GM21717 (cell line): ENCODE data around the gene OXCT1.
"Not testable (repeated sequence)": the region's sequence is repeated elsewhere in the genome, so short reads cannot be mapped to it uniquely, and the experiment has no call there.

Source experiments
- ATAC-seq: cut with Tn5 transposase; IDR thresholded peaks from one replicate; pipeline ENCODE4 v1.9.1; 2021; ENCODE audit warnings: mild to moderate bottlenecking, moderate library complexity; ENCODE audit not compliant: unreplicated experiment

Gene OXCT1

DNA sequence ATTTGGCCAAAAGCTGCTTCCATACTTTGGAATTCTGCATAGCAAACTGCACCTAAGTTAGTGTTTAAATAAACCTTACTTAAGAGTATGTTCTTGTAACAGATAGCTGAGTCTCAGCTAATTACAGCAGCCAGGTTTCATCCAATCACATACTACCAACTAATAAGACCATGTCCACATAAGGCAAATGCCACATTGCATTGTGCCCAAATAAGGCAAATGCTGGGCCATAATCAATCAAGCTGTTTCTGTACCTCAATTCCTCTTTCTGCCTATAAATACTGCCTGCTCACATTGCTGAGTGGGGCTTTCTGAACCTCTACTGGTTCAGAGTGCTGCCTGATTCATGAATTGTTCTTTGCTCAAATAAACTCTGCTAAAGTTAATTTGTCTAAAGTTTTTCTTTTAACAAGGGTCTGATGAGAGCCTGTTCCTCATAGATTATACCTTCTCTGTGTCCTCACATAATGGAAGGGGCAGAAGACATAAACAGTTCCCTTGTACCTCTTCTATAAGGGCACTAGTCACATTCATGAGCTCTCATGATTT lies 4.4 kb upstream of the OXCT1 start:
- no peak for ATAC-seq

DNA sequence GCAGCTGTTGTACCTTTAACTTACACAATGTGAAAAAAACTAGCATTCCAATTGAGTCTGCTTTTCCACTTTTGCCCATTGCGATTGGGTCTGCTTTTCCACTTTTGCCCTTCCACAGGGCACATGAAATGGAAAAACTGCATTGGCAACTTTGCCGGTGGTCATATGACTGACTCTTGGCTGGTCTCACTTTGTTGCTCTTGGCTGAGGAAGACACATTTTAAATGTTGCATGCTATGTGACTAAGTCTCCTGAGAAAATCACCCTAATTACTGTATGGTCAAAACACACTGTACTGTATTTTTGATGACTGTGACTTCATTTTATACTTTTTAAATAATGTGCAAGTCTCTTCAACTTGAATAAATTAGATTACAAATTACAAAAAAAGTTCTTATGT lies 1.6 kb upstream of the OXCT1 start:
- ATAC-seq, result no peak

DNA sequence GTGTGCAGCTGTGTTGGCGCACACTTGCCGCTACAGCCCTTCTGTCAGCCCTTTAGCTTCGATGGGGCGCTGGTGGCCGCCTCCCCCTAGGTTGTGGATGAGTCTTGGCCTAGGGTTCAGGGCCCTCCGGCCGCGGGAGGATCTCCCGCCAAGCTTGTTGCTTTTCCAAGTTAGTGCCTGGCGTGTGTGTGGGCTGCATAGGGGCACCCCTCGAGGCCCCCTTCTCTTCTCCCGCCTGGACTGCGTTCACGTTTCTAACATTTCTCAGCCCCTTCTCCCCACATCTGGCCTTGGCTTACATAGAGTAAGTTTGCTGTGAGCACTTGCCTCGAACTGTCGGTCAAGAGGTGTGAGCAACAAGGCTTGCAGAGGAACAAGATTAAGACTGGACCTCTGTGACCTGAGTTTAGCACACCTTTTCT lies 413 bp upstream of the OXCT1 start:
- no peak for ATAC-seq

DNA sequence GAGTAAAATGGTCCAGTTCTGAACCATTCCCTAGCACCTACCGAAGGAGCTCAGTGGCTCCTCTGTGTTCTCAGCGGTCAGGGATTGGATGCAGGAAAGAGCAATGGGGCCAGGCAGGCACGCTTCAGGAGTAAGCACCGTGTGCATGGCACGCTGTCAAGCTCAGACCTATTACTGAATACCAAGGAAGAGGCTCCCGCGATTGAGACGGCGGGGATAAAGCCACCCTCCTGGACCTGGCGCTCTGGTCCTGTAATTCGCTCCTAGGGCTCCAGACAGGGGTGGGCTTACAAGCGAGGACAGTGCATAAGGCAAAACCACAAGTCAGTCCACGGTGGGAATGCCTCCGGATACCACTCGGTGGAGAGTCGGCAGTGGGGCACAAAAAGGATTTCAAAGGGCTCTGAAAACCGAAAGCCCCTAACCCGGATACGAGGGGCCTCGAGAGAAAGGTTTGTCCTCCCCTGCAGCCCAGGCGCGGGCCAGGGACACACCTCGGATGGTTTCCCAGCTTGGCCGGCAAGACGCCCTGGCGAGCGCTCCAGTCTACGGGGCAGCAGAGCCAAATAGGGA lies 988 bp downstream of the OXCT1 start:
- no peak for ATAC-seq

DNA sequence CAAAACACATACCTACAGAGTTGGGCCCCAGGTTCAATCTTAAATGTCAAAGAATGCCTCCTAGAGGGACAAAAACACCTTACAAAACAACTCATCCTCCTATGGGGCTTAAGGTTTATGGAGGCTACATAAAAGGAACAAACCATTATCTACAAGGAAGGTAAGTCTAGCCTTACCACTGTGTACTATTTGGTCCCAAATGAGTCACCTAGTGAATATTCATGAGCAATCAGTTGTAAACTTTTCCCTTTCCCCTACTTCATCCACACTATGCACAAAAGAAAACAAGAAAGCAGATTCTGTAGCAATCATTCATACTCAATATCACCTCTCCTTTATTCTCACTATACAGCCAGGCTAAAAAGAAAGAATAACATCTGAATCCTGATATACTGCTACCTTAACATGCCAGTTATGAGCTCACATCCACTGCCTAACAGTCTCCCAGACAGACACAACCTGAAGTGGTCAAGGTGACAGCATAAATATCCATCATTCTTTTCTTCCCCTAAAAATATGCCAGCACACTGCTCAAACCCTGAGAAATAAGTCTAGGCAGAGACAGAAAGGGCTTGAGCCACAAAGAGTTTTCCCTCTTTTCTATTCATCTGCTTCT lies 6.2 kb downstream of the OXCT1 start:
- ATAC-seq, result peak; percentile 74

DNA sequence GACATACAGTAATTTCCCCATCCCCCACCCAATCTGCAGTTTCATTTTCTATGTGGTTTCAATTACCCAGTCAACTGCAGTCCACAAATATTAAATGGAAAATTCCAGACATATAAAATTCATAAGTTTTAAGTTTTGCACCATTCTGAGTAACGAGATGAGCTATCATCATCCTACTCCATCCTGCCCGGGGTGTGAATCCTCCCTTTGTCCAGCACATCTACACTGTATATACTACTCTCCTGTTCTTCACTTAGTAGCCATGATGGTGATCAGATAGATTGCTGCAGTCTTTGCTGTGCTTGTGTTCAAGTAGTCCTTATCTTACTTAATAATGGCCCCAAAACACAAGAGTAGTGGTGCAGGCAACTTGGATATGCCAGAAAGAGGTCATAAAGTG lies 11.3 kb downstream of the OXCT1 start:
- no peak for ATAC-seq

DNA sequence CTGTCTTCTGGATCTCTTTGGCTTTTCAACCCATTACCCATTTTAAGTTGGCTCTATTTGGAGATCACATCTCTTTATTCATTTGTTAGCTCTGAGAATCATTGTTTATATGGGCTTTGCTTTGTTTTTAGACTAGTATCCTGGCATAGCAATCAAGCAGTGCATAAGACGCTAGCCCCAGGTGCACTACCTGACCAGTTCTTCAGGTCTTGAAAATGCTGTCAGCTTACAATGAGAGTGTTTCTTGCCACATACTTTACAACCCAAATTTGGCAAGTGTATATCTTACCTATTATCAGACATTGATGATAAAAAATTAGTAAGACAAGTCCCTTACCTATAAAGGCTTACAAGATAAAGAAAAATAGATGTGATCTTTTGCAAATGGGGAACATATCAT lies 12.2 kb downstream of the OXCT1 start:
- ATAC-seq, result no peak

DNA sequence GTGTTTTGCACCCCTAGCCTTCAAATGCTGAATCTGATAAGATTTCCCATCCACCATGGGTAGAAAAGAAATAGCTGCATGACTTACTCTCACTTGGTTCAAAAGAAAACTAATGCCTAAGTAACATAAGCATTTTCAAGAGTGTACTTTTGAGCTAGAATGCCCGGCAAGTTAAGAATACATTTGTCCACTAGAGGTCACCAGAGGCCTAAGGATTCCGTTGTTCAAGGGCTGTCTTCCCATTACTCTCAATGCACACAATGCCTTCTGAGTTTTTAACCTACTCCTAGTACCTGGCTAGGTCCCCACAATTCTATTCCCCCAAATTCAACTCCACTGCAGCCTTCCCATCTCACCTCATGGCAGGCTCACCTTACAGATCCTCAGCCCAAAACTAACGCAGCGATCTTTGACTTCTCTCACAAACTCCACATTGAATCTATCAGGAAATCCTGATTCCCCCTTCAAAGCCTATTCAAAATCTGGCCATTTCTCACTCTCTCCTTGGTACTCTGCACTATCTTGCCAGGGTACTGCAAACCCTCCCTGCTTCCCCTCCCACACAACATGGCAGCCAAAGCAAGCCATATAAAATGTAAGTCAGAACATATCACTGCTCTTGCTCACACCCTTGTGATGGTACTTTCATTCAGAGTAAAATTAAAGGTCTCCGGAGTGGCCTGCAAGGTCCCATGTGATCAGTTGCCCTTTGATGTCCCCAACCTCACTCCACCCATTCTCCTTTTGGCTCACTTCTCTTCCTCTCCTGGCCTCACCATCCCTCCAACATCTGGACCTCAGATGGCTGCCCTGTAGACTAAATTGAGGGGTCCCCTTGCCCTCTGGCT lies 13.4 kb downstream of the OXCT1 start:
- ATAC-seq, result peak; percentile 89

DNA sequence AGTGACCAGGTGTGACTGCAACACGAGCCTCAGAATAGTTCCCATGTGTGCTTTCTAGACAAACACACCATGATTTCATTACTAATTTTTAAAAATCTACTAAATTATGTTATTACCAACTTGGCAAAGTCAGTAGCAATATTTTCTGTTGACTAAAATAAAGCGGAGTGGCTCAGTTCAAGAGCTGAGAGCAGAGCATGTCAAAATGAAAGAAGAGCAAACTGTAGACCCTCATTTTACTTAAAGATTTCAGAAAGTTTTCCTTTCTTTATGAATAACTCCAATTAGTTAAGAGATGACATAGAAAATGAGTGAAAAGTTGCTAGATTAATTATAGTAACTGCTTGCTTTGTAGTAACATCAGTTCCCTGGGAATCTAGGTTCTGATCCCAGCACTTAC lies 17.9 kb downstream of the OXCT1 start:
- ATAC-seq, result no peak

DNA sequence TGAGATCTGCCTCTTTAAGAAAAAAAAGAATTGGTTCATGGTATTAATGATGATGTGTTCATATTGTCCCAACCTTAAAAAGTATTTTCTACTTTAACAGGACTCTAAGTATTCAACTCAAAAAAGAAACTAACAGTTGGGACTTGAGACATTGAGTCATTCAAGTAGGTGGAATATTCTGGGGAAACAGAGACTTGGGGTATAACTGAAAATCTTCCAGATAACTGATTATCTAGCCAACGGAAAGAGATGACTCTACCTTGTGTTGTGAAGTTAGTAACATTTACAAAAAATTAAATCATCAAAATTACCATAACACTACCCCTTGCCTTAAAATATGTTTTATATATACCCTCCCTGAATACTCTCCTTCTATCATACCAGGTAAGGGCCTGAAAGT lies 19.1 kb downstream of the OXCT1 start:
- no peak for ATAC-seq

DNA sequence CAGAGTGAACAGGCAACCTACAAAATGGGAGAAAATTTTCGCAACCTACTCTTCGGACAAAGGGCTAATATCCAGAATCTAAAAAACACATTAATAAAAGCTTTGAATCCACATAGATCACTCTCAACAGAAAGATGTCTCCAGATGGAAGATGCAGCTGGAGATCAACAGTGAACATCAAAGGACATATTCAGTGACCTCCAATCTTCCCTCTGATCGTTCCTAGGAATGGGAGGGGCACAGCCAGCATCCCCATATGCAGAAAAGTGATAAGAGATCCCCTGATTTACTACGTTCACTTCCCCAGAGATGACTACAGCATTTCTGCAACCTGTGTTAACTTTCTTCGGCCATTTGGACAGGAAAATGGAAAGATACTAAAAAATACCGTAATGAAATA lies 21.2 kb downstream of the OXCT1 start:
- no peak for ATAC-seq

DNA sequence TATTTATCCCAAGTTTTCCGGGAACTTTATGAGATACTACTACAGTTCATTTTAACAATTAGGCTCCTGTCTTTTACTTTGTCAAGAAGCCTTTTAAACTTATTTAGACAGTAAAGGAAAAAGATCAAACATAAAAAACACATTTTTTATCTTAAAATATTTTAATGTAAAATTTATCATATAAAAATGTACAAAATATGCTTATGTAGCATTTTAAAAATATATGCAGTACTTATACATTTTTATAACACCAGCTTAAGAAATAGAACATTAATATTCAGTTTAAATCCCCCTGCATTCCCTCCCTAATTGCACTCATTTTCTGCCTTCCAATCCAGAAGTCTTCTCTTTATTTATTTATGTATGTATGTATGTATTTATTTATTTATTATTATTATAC lies 24.5 kb downstream of the OXCT1 start:
- not testable (repeated sequence) for ATAC-seq

DNA sequence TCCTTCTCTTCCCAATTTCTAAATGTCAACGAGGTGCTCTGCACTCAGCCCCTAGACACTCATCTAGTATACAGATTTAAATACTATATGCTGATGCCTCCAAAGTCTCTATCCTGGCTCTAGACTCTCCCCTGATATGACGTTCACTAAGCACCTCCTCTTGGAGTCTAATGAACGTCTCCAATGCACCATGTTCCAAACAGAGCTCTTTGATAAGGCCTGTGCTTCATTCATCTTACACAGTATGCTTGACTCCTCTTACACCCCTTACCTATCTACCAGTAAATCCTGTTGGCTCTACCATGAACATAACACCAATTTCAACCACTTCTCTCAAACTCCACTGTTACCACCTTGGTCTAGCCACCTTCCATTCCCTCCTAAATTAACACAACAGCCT lies 25.7 kb downstream of the OXCT1 start:
- ATAC-seq, result no peak

DNA sequence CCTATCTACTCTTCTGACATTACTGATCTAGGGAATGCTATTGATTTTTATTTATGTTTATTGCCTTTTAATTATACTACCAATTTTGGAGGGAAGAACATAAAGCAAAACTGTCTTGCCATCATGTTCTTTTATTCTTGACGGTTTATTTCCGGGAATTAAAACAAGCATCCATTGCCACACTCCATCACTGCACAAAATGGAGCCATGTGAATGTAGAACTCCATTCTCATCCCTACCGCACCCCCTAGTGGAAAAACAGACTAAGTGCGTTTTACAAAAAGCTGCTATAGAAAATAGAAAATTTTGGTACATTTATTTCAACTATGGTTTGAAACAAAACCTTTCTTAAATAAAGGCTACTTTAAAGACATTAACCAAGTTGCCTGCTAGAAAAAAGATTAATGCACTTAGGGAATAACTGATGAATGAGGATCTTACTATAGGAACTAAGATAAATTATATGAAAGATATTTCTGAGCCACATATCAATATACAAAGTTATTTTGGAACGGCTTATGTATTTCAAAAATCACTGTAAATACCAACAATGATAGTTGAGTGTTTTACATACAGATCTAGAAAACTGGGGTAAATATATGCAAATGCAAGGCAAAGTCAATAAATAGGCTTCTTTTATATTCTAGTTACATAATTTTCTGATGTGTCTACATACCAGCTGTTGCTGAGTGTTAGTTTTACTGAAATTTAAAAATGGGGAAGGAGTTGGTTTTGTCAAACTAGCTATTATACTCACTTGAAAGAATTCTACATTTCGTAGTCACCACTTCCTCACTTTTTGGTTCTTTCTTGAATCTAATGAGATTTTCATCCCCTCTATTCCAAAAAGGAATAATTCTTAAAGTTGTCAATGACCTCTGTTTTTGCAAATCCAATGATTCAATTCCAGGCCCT lies 26.5 kb downstream of the OXCT1 start:
- peak; percentile 71 for ATAC-seq

DNA sequence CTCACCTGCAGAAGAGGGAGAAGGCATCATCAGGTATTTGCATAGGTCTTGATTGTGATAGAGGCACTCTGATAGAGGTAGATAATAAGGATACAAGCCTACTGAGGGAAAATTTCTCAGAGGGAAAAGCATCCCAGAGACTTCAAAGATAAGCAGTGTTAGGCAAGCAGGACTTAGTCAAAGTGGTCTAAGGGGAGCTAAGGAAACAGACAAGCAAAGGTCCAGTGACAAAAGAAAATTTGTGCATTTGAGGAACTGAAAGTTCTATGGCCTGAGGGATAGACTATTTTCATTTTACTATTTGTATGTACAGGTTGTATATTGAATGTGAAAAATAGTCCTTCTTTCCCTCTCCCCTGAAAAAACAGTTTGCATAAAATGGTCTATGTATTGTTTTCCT lies 27.4 kb downstream of the OXCT1 start:
- peak; percentile 80 for ATAC-seq

DNA sequence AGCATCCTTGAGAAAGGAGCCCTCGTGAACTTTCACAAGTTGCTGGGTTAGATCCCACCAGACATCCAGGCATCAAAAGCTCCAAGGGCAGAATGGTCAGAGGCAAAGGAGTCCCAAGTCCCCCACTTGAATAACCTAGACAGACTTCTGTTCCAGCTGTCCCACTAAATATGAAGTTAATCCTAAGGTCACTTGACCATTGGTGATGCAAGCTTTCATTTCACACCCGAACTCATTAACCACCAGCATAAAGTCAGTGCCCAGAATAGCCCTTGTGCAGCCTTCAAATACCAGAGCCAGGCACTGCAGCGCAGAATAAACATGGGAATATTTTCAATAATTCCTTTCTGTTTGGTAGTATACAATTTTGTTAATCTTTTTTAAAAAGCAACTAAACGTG lies 28.9 kb downstream of the OXCT1 start:
- ATAC-seq, result no peak

DNA sequence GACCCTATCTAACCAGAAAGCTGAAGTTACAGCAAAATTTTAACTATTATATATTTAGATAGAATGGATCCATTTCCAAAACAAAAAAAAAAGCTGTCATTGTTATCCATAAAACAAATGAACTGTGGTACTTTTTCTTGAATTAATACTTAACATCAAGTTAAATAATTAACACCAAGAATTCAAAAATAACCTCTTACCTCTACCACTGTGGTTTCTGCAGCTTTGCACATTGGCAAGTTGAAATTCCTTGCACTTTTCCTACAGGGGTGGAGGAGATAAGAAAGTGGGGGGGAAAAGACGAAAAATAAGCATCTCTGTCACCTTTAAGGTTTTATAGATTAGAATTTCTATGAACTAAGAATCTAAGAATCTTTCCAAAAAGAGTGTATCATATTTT lies 30.0 kb downstream of the OXCT1 start:
- no peak for ATAC-seq

DNA sequence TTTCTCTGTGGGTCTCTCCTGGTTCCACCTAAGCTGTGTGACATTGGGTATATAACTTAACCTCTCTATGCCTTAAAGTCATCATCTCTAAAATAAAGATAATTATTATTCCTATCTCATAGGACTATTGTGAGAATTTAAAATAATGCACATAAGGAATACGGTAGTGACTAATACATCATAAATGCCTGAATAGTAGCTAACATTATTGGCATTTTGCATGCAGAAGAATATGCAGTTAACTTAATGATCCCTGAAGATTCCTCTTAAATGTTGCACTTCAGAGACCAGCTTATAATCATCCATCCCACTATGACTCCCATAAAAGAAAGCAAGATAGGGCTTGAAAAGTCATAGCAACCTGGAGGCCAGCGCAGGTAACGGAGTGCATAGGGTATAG lies 32.4 kb downstream of the OXCT1 start:
- no peak for ATAC-seq

DNA sequence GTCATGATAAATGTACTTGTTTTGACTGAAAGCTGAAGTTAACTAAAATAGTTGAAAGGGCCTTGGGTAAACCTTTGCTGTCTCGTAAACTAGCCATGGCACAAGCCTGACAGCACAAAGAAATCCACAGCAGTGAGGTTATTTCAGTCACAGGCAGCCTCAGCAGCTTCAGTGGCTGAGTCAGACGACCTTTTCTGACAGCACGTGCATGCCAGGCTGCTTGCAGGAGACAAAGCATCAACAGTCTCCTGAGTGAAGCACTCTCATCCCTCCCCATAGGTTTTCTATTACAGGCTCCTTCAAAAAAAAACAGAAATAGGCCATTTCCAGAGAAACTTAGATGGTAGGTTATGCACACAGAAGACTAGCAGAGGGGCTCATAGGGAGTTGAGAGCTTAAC lies 34.6 kb downstream of the OXCT1 start:
- no peak for ATAC-seq

DNA sequence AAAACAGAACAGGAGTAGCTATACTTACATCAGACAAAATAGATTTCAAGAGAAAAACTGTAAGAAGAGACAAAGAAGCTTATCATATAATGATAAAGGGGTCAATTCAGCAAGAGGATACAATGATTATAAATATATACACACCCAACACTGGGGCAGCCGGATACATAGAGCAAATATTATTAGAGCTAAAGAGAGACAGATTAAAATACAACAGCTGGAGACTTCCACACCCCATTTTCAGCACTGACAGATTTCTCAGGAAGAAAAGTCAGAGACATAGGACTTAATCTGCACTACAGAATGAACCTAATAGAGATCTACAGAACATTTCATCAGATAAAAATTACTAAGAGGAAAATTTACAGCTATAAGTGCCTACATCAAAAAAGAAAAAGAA lies 35.7 kb downstream of the OXCT1 start:
- ATAC-seq, result no peak

DNA sequence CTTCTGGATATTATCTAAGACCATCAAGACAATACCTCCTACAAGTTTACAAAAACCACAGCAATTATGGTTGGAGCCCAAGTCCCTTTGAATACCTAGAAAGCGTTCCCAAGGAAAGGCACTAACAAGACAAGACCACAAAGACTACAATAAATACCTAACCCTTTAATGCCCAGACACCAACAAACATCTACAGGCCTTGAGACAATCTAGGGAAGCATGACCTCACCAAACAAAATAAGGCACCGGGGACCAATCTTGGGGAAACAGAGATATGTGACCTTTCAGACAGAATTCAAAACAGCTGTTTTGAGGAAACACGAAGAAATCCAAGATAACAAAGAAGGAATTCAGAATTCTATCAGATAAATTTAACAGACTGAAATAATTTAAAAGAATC lies 37.8 kb downstream of the OXCT1 start:
- no peak for ATAC-seq
